OCI-LY3 (cell line): Measurements from ENCODE around the gene OSBPL3.

Experiments
- CTCF ChIP-seq: fragments of 200-600, 300-600 bp; sonication (generic); IDR thresholded peaks from 2 replicates; pipeline ENCODE4 v1.5.1; 2014; ENCODE audit warnings: antibody characterized with exemption, low read length, low read depth
- EZH2phosphoT487 ChIP-seq: fragments of 200-600 bp; shearing (Covaris generic); IDR thresholded peaks from 2 replicates; pipeline ENCODE4 v1.6.1; 2018; ENCODE audit warnings: antibody characterized with exemption, mixed run types, low read depth

GRCh38 chr7:24819916-24820689 is 159.9 kb downstream of the OSBPL3 start:
- TF ChIP-seq CTCF (peak; percentile 79), EZH2phosphoT487 (no peak)
